GM18520 (cell line): ENCODE results near the gene AKTIP.
"Not testable (repeated sequence)": the region's sequence is repeated elsewhere in the genome, so short reads cannot be mapped to it uniquely, and the experiment has no call there.

Experiments used
- ATAC-seq: cut with Tn5 transposase; IDR thresholded peaks from one replicate; pipeline ENCODE4 v1.9.1; 2021; ENCODE audit not compliant: unreplicated experiment

AKTIP gene

DNA sequence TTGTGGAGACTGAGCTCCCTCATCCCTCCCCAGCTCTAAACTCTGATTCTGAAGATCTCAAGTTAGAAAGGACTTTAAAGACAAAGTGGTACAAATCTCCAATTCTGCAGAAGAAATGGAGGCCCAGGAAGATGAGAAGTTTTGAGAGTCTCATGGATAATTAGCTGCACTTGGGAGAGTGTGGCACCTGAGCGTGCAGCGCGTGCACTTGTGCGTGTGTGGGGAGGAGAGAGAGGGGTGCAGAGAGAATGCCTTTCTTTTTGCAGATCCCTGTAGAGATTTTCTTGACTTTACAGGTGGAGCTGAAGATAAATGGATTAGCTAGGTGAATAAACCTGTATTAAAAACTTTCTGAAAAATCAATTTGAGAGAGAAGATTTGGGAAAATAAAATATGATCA lies 14.8 kb upstream of the AKTIP start:
- no peak for ATAC-seq

DNA sequence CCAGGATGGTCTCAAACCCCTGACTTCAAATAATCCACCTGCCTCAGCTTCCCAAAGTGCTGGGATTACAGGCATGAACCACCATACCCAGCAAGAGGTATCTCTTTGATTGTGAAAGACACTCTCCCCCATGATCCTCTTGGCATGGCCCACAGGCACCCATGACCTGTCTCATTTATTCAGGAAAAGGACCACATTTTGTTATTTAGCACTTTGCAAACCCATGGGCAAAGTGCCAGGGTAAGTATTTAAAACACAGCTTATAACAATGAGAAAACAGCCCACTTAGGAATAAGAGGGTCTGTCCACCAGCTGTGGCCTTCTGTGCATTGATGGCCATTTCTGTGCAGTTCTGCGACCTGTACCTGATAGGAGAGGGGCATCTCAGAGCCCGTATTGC lies 12.8 kb upstream of the AKTIP start:
- no peak for ATAC-seq

DNA sequence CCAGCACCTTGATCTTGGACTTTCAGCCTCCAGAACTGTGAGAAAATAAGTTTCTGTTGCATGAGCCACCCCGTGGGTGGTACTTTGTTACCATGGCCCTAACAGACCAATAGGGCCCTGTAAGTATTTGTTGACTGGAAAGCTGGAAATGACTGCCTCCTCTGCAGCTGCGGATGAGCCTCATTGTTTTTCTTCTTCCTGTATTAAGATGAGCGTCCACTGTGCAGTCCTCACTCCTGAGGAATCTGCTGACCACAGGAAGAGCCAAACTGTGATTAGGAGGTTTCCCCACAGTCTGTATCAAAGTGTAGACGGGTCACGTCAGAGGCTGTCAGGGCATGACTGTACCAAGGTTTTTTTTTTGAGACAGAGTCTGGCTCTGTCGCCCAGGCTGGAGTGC lies 12.2 kb upstream of the AKTIP start:
- no peak for ATAC-seq

DNA sequence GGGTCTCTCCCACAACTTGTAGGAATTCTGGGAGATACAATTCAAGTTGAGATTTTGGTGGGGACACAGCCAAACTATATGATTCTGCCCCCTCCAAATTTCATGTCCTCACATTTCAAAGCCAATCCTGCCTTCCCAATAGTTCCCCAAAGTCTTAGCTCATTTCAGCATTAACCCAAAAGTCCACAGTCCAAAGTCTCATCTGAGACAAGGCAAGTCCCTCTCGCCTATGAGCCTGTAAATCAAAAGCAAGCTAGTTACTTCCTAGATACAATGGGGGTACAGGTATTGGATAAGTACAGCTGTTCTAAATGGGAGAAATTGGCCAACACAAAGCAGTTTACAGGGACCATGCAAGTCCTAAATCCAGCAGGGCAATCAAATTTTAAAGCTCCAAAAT lies 9.8 kb upstream of the AKTIP start:
- ATAC-seq, result not testable (repeated sequence)

DNA sequence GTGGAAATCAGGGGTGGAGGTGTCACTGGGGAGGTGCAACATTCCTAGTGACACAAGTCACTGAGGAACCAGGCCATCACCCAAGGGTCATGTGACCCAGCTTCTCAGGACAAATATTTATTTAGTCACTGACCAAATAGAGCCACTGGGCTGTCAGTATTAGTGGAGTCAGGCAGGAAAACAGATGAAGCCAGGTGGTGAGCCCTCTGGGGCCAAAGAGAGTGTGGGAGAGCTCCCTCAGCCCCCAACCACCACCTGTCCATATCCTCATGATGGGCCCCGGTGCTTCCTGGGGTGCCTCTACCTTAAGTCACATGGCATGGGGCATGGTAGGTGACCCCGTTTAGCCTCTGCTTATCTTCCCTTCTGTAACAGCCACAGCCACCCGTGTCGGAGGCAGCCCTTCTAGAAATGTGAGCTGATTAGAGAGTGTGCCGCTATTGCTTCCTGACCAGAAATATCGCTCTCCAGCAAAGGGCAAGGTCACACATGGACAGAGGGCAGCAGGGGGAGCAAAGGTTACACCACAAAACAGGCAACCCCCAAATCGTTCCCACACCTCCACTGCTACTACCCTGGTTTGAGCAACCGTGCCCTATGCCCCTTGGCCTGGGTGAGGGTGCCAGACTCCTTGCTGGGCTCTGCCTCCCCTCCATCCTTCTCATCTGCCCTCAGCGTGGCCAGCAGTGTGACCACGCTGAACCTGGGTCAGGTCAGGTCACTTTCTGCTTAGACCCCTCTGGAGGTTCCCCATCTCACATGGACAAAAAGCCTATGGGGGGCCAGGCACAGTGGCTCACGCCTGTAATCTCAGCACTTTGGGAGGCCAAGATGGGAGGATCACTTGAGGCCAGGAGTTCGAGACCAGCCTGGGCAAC lies 8.6 kb upstream of the AKTIP start:
- no peak for ATAC-seq

DNA sequence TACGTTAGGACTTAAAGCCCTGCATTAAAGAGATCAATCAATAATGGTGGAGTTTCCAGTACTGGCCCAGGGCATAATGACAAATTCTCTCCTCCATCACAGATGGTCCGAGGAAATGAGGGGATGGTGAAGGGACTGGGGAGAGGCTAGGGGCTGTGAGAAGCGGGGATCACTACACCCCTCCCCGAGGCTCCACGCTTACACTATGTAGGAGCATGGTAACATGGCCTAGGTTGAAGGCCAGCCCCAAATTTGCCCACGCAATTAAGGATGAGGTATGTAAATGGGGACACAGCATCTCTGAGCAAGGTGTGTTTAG lies 8.0 kb upstream of the AKTIP start:
- ATAC-seq, result no peak

DNA sequence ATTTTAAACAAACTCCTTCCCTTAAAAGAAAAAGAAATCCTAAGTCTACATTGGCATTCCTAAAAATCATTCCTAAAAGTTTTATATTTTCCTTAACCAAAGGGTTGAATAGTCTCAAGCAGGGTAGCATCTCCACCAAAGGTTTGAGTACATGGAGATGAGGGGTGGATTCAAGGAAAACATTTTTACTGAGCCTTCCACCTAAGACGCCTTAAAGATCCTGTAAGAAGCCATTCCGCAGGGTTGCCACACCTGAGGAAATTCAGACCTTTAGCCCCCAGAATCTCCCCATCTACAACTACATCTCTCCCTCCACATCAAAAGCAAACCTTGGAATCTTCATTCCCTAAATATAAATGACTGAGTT lies 7.7 kb upstream of the AKTIP start:
- ATAC-seq, result no peak

DNA sequence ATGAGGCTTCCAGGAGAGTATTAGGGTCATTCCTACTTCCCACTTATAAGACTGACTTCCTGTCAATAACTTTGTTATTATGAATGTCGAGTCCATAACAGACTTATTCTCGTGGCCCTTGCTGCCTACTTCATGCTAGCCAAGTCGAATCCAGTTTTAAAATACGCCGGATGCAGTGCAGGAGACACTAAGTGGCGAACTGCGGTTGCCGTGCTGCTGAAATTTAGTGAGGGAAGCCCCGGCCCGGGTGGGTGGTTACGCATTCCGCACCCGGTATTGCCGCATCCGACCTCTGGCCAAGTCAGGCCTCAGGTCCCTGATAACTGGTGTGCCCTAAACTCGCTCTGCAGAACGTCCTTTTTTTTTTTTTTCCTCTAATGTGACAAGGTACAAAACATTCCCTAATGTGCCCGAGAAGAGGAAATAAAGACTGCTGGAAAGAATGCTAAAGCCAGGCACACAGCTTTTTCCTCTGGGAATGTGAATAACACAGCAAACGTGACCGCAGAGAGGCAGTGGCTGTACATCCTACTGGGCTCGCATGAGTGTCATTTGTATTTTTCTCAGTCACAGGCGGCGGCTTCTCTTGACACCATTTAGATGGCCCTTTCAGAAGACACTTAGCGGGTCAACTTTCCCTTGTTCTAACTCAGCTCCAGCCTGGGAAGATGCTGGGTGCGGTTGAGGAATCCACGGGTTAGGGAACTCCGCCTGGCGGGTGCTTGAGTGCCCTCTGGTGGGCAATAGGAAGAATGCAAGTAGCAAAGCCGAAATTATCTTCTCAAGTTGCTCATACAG lies 7.1 kb upstream of the AKTIP start:
- no peak for ATAC-seq

DNA sequence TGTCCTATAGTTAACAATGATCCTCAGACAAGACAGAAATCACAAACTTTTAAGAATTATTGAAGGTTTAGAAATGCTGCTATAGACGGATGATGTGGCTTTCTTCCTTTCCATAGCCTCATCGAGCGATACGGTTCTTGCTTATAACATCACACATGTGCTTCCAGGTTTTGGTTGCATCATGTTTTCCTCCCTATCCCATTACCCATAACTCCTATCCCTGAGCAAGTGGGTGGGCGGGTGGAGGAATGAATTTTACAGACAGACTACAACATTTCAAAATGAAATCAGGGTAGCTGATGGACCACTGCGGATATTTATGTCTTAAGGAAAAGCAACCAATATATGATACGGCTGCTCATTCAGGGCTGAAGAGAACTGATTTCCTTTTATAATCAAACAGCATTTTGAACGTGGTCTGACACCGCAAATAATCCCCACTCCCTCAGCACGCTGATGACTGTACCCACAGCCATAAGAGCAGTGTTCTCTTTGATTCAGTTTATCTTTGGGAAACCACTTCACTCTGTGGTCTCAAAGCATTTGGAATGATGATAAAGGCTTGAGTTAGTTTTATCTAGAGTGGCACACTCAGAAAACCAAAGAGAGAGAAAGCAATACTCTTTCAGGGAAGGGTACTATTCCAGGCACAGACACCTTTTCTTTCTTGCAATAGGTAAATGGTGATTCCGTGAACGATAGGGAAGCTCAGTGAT lies 4.6 kb upstream of the AKTIP start:
- ATAC-seq, result no peak

DNA sequence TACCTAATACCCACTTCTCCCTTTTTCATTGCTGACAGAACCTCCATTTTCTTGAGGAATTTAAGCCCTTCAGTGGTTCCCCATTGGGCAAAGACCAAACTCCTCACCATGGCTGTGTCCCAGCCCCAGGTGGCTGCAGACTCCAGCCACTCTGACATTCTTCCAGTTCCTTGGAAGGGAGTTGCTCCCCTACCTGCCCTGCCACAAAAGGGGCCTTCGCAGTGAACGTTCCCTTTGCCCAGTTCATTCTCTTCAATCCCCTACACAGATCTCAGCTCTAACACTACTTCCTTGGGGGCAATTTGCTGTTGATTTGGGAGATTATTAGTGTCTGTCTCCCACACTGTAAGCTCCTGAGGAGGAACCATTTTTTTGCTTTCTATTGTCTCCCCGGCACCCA lies 3.2 kb upstream of the AKTIP start:
- no peak for ATAC-seq

DNA sequence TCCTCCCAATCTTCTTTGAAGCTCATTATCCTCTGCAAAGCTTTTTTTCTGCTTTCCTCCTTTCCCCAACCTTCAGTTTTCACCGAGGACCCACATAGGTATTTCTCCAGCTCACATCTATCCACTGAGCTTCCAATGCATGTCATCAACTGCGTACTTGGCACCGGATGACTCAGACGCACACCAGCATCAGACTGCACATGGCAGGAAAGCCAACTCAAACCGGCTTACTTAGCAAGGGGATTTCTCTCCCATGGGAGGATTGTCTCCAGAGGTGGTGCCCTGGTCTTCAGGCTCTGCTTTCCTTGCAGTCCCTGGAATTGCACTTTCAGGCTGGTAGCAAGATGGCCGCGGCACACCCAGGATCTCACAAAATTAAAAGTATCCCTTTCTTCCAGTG lies 1.7 kb upstream of the AKTIP start:
- ATAC-seq, result no peak

DNA sequence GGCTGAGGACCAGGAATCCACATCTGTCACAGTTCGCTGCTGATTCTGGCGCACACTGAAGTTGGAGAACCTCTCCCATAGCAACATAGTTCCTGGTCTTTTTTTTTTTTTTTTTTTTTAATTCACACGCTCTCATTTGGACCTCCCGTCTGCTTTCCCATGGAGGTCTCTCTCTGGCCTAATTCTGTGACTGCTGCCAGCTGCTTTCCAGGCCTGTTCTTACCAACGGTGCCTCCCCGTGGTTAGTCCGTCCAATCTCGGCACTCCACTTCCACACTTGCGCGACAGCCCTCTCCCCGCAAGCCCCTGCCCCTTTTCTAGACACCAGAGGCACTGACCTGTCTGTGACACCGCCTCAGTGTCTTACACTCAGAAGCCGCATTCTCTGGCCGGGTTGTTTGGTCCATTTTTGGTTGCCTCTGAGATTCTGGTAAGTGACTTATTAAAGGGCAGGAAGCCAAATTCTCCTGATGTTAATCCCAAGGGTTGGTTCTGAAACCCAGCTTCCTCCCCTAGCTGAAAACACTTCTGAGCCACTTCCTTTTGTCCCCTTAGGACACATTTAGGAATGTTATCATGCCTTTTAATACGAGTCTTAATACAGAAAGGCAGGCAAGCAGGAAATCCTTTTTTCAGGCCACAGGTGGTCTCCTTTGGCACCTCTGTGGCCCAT lies 1.1 kb upstream of the AKTIP start:
- no peak for ATAC-seq

DNA sequence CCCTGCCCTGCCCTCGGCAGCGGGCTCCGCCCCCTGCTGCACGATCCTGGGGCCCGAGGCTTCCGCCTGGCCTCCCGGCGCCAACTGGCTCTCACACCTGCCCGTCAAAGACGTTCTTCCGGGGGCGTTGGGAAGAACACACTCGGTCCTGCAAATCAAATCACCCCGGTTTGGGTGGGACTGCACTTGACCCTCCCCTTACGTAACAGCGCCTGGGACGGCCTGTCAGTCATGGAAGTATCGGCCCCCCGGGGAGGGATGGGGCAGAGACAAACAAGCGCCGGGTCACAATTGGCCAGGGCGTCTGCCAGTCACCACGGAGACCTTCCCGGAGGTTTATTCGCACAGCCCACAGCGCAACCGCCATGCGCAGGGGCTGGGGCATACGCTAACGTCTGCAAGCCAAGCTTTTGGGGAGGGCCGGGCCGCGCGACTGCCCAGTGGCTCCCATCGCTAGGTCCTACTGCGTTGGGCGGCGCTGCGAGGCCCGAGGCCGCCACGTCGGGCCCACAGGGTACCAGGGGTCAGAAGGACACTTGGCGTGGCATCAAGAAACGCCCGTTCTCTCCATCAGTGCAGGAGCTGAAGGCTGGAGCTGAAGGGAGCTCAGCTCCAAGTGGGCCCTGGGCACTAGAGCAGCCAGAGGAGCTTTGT lies 388 bp upstream of the AKTIP start:
- peak; percentile 96 for ATAC-seq

DNA sequence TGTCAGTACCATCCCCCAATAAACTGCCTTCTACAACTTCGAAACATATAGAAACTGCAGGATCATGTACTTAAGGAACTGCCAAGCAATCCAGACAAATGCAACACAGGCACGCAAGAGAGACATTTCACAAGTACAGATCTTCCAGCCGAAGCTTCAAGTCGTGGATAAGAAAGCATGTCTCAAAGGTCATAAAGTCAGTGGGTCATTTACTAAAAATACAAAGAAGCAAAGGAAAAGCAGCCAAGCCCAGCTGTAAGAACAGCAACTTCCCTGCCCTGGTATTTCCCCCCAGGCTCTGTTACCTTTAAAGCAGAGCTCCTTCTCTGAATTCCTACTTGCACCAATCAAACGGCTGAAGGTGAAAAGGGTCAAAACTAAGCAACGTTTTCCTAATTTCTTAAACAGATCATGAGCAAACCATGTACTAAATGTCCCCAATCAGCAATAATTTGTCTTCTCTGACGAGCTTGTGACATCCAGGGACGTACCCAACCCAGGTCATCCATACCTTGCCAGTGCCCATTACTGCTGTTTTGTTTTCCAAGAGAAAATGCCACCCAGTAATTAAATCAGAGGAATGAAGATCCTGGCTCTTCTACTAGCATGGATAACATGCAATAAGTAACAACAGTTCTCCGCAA lies 1.7 kb downstream of the AKTIP start:
- no peak for ATAC-seq

DNA sequence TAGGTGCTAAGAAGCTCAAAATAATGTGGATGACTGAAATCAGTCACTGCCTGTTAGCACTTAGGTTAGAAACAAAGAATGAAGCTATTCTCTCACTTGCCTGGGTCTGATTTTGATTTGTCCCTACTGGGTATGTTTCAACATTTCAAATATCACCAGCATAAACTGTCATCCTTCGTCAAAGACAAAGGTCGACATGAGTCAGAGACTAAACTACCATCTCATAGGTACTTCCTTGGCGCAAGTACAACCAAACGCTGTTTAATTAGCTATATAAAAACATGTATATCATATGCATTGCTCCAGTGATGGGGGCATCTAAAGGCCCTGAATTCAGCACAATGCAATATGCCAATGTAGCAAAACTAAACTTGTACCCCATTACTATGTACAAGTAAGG lies 4.0 kb downstream of the AKTIP start:
- ATAC-seq, result no peak

DNA sequence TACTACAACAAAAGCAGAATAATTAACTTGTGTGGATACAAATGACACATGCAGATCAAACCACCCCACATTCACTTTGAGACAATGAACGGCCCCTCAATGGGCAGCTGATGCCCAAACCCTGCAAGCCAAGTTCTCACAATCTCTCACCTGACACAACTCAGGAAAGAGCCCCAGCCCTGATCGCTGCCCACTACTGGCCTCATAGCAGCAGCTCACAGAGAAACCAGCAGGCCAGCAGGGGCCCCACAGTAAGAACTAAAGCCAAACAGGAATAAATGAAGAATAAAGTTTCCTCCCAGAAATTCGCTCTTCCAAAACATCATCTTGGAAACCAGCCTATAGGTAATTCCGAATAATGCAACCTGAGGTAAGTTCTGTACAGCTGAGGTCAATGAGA lies 7.7 kb downstream of the AKTIP start:
- no peak for ATAC-seq

DNA sequence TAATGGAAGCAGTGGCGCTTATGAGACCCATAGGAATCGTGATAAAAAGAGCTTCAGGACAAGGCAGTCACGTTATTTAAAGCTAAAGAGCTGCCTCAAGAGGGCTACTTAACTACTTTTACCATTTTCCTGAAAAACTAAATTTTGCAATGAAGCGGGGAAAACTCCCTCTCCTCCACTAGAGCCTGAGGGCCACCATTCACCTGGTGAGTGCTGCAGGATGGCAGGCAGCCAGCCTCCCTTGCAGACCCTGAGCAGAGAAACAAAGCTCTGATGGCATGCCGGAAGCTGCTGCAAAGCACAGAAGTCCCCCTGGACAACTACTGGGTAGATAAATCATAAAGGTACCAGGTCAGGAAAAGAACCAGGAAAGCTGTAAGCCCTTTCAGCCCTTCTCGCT lies 8.4 kb downstream of the AKTIP start:
- ATAC-seq, result no peak

DNA sequence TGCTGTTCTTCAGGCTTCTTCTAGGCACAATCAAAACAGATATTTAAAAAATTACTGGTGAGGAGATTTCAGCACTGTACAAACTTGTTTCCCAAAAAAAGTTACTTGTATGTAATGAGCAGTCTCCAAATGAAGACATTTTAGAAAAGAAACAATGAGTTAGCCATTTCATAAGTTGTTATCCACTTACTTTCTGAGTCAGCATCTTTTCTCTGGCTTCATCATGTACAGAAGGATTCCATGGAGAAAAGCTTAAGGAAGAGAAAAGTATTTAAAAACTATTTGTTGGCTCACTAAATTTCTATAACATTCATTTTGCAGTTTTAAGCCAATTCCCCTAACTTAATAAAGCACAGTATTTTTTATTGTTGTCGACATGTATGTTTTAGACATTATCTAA lies 10.5 kb downstream of the AKTIP start:
- ATAC-seq, result no peak

DNA sequence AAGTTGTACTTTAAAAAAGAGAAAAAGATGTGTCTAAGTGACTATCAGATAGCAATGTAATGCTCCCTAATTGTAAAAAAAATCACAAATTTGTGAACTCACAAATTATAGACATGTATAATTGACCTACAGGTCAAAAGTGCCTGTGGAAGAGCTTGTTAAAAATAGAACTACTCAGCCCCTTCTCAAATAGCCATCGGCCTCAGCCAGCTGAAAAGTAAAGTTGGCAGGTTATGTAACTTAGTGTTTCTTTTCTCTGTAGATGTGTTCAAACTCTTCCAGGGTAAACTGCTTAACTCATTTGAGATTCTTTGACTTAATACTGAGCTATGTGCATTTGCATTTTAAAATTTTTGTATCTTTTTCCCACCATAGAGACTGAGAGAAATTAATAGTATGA lies 13.3 kb downstream of the AKTIP start:
- ATAC-seq, result no peak

DNA sequence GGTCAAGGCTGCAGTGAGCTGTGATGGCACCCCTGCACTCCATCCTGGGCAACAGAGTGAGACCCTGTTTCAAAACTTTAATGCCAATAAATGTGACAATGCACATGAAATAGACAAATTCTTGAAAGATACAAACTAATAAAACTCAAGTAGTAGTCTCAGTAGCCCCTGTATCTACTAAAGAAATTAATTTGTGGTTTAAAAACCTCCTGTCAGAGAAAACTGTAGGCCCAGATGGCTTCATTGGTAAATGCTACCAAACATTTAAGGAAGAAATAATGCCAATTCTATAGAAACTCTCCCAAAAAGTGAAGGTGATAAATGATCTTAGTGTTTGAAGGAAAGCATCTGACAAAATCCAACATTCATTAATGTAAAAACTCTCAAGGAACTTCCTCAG lies 16.8 kb downstream of the AKTIP start:
- ATAC-seq, result no peak
